ENCODE results near the gene ANAPC4. TPM values are rescaled to one million over a fixed set of nuclear protein-coding genes. Genes with fewer than 3 reads are reported as not detected.
"Not testable (repeated sequence)": the region's sequence is repeated elsewhere in the genome, so short reads cannot be mapped to it uniquely, and the experiment has no call there.

ANAPC4 gene
- total and polyA plus RNA-seq, 2 of the 4 experiments (the other 2 are of a cell fraction), result 12.4 to 18.3 TPM

- H3K9me3 ChIP-seq (ENCODE audit: control insufficient read depth, insufficient read depth, low read length), result no peaks in the 10 kb centered on the region
- H2AK9ac ChIP-seq (replicated peaks; ENCODE audit: low read depth, low read length, poor library complexity), result no peak overlapping the region
- no peak overlapping the region for H3K4ac ChIP-seq (ENCODE audit: low read depth, low read length)
- H2BK120ac ChIP-seq (ENCODE audit: low read depth, low read length), result no peak overlapping the region
- ATAC-seq (ENCODE audit: low read depth) (no peak), DNase-seq (no peak)
- H2BK15ac ChIP-seq (ENCODE audit: low read depth, low read length), result no peak overlapping the region
- no peak overlapping the region for H3K14ac ChIP-seq (replicated peaks; ENCODE audit: low read depth, low read length)
- H3K27me3 ChIP-seq (ENCODE audit: control insufficient read depth, insufficient read depth, low read length), result no peaks in the 10 kb centered on the region
- H3K4me1 ChIP-seq (ENCODE audit: control insufficient read depth, insufficient read depth, low read length), result no peaks in the 10 kb centered on the region
- no peak overlapping the region for H2BK5ac ChIP-seq (ENCODE audit: low read depth, low read length, poor library complexity, severe bottlenecking)
- no peak overlapping the region for H4K5ac ChIP-seq (ENCODE audit: low read depth, low read length)
- no peaks in the 10 kb centered on the region for H3K9me1 ChIP-seq (ENCODE audit: insufficient read depth, low read length)
- no CpG with 5 or more reads among the region's 2 CpGs for WGBS, 2 experiments (ENCODE audit: extremely low coverage in 2 of 2, insufficient read length in 1 of 2)
- H2AFZ ChIP-seq (replicated peaks; ENCODE audit: low read length, poor library complexity), result no peak overlapping the region
- in situ Hi-C loops (cut with MboI; ENCODE audit: low sequenced_read_pairs) (loop anchor here (25.0 kb wide), 1 partner anchor 383 kb away; no protein-coding TSS in a partner anchor), dilution Hi-C loops (cut with HindIII; ENCODE audit: low sequenced_read_pairs, unreplicated experiment) (no loop called here), intact Hi-C loops (cut with micrococcal nuclease) (loop anchor here (10.0 kb wide), 1 partner anchor 515 kb away; no protein-coding TSS in a partner anchor)
- no peak overlapping the region for H2BK20ac ChIP-seq (ENCODE audit: low read depth, low read length)
- H3K4me3 ChIP-seq (ENCODE audit: insufficient read depth, low read depth, low read length), result no peak overlapping the region
- ChIA-PET POLR2A (ENCODE audit: unreplicated experiment) (no interaction called here), CTCF (interaction anchor here (1.7 kb wide), 1 partner anchor 58 kb away, joined by 4 read pairs; the partner anchor contains the start of gene ZCCHC4)
- H2AK5ac ChIP-seq (ENCODE audit: low read depth, low read length), result no peak overlapping the region
- H3K9ac ChIP-seq (ENCODE audit: low read depth, low read length), result no peak overlapping the region
- no peak overlapping the region for H4K8ac ChIP-seq (ENCODE audit: low read depth in 2 of 2, low read length in 2 of 2)
- no peaks in the 10 kb centered on the region for H3K79me1 ChIP-seq (ENCODE audit: low read depth in 1 of 2, low read length in 2 of 2)
- peaks cover 7% of the 10 kb centered on the region for H3K36me3 ChIP-seq (ENCODE audit: control insufficient read depth, insufficient read depth, low read length)
- H3K23ac ChIP-seq (ENCODE audit: low read depth, low read length), result no peak overlapping the region
- H3K18ac ChIP-seq (ENCODE audit: low read depth, low read length), result no peak overlapping the region
- no peaks in the 10 kb centered on the region for H4K20me1 ChIP-seq (ENCODE audit: insufficient read depth, low read length)
- no peak overlapping the region for H3K4me2 ChIP-seq (ENCODE audit: low read depth, low read length)
- H4K91ac ChIP-seq (ENCODE audit: insufficient read depth, low read depth, low read length), result no peak overlapping the region
- TF ChIP-seq MXI1 (IDR thresholded peaks at IDR 0.05; ENCODE audit: borderline replicate concordance, low read depth, low read length) (no peak), FOS (IDR thresholded peaks at IDR 0.05; ENCODE audit: low read depth, low read length) (no peak), BHLHE40 (IDR thresholded peaks at IDR 0.05; ENCODE audit: low read depth, low read length) (no peak), MAZ (IDR thresholded peaks at IDR 0.05; ENCODE audit: borderline replicate concordance, low read depth, low read length) (no peak), RAD21 (IDR thresholded peaks at IDR 0.05; ENCODE audit: low read length) (no peak), ELK1 (IDR thresholded peaks at IDR 0.05; ENCODE audit: borderline replicate concordance, low read depth, low read length) (no peak)
- no peak overlapping the region for H3K56ac ChIP-seq (ENCODE audit: extremely low read depth, insufficient read depth, low read length)
- no TSS peak for BruUV-seq (replicated peaks)
- no peak overlapping the region for H3K27ac ChIP-seq (ENCODE audit: insufficient read depth, low read length)
These were observed 6.8 kb upstream of the ANAPC4 start for GRCh38 chr4:25370242-25370641.

GRCh38 chr4:25372549-25372948, 4.5 kb upstream of the ANAPC4 start:
- H2BK20ac ChIP-seq (ENCODE audit: low read depth, low read length); H4K91ac ChIP-seq (ENCODE audit: insufficient read depth, low read depth, low read length); POLR2A ChIA-PET (ENCODE audit: unreplicated experiment); H3K9ac ChIP-seq (ENCODE audit: low read depth, low read length); H2BK15ac ChIP-seq (ENCODE audit: low read depth, low read length); CTCF ChIA-PET; H3K18ac ChIP-seq (ENCODE audit: low read depth, low read length); H2AFZ ChIP-seq (replicated peaks; ENCODE audit: low read length, poor library complexity); H2AK9ac ChIP-seq (replicated peaks; ENCODE audit: low read depth, low read length, poor library complexity); H2BK120ac ChIP-seq (ENCODE audit: low read depth, low read length); H3K9me1 ChIP-seq (ENCODE audit: insufficient read depth, low read length); H4K5ac ChIP-seq (ENCODE audit: low read depth, low read length); H3K56ac ChIP-seq (ENCODE audit: extremely low read depth, insufficient read depth, low read length); BruUV-seq (replicated peaks); H3K23ac ChIP-seq (ENCODE audit: low read depth, low read length); H3K14ac ChIP-seq (replicated peaks; ENCODE audit: low read depth, low read length); H3K36me3 ChIP-seq (ENCODE audit: control insufficient read depth, insufficient read depth, low read length); ATAC-seq (ENCODE audit: low read depth); H3K9me3 ChIP-seq (ENCODE audit: control insufficient read depth, insufficient read depth, low read length); H3K79me1 ChIP-seq (ENCODE audit: low read depth in 1 of 2, low read length in 2 of 2); H3K4ac ChIP-seq (ENCODE audit: low read depth, low read length); H3K4me2 ChIP-seq (ENCODE audit: low read depth, low read length); dilution Hi-C loops (cut with HindIII; ENCODE audit: low sequenced_read_pairs, unreplicated experiment); H3K27ac ChIP-seq (ENCODE audit: insufficient read depth, low read length); H4K20me1 ChIP-seq (ENCODE audit: insufficient read depth, low read length); H3K27me3 ChIP-seq (ENCODE audit: control insufficient read depth, insufficient read depth, low read length); H3K4me1 ChIP-seq (ENCODE audit: control insufficient read depth, insufficient read depth, low read length); H4K8ac ChIP-seq (ENCODE audit: low read depth in 2 of 2, low read length in 2 of 2); DNase-seq; H3K4me3 ChIP-seq (ENCODE audit: insufficient read depth, low read depth, low read length); H2BK5ac ChIP-seq (ENCODE audit: low read depth, low read length, poor library complexity, severe bottlenecking); H2AK5ac ChIP-seq (ENCODE audit: low read depth, low read length): not testable (repeated sequence)
- WGBS, 2 experiments (ENCODE audit: extremely low coverage in 2 of 2, insufficient read length in 1 of 2), result 90% methylated on average over 2 of the region's 9 CpGs; no CpG with 5 or more reads in 1 of the 2 experiments
- intact Hi-C loops (cut with micrococcal nuclease), result loop anchor here (10.0 kb wide), 1 partner anchor 518 kb away; no protein-coding TSS in a partner anchor
- in situ Hi-C loops (cut with MboI; ENCODE audit: low sequenced_read_pairs), result loop anchor here (25.0 kb wide), 1 partner anchor 385 kb away; no protein-coding TSS in a partner anchor
